GM19240 (cell line): ENCODE measurements around the gene ITPK1.

Source experiments
- DNase-seq: peaks from one replicate; pipeline ENCODE4 v3.0.0; 2011; ENCODE audit warnings: low spot score; ENCODE audit not compliant: insufficient read length

The ITPK1 gene

DNA sequence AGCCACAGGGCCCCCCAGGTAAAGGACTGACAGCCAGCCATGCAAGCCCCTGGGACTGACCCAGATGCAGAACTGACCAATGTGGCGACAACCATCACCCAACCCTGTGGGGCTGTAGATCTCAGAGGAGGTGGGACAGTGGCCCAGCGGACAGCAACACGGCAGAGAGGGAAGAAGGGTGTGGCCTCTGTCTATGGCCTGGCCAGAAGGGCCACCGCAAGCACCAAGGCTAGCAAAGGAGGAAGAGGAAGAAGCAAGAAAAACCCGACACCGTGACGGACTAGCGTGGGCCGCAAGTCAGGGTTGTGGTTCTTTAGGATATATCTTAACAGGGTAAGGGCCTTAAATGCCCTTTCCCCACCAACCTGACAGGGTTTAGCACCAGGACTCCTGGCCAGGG lies 71.2 kb downstream of the ITPK1 start:
- no peak for DNase-seq

DNA sequence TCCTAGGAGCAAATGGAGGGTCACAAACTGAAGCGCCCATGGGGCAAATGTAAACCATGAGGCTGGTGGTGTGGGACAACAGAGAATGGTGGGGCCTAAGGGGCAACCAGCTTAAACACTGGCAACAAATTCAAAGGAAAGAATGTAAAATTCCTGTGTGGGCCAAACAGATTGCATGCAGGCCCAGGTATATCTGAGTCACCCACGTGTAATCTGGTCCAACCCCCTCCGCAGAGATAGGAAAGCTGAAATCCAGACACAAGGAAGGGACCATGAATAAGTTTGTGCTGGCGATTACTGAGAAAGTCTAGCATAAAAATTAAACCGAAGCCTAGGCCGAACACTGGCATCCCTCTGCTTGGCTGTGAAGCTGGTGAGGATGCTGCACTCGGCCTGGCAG lies 71.6 kb downstream of the ITPK1 start:
- no peak for DNase-seq

DNA sequence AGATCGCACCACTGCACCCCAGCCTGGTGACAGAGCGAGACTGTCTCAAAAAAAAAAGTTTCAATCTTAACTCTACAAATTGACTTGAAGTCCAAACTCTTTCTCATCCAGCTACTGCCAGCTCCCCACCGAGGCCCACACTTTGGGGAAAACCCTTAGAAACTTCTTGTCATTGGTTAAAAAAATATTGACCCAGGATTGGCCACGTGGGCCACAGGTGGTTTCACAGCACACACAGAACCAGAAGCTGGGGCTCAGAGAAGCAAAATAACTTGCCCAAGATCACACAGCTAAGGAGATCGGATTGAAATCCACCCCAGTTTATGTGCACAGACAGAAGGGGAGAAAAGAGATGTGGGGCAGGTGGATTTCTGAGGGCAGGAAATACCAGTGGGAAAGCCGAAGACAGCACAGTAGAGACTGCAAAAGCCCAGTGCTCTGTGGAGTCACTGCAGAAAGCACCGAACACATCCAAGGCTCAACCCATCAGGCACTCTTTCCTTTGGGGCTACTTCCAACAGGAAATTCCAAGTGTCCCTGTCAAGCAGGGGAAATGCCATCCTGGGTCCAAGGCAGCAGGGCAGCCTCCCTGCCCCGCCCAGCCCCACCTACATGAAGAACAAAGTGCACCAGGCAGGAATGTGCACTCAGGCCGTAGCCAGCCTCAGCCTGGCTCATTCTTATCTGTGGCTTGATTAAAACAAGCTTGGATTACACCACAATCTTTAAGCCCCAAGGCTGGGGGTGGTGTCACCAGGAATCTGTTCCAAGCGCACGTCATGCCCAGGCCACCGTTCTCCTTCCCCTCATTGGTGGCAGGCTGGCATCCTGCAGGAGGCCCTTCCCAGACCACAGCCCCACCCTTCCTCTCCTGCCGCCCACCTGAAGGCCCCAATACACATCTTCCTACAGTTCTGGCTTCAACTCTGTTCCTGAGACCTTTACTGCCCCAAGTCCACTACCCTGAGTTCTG lies 72.5 kb downstream of the ITPK1 start:
- no peak for DNase-seq

DNA sequence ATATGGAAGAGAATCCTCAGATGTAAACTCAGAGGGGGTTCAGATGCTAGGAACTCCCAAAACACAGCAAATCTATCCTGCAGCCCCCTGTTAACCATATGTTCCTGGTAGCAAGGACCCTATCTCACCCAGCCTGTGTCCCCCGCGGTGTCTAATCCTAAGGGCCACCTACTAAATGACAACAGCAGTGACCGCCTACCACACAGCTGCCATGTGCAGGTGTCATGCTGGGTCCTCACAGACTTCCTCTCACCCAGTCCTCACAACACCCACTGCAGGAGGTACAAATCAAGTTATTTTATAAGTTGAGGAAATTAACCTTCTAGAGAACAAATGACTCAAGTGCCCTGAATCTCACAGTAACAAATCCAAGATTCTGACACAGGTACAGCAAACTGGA lies 73.9 kb downstream of the ITPK1 start:
- no peak for DNase-seq

DNA sequence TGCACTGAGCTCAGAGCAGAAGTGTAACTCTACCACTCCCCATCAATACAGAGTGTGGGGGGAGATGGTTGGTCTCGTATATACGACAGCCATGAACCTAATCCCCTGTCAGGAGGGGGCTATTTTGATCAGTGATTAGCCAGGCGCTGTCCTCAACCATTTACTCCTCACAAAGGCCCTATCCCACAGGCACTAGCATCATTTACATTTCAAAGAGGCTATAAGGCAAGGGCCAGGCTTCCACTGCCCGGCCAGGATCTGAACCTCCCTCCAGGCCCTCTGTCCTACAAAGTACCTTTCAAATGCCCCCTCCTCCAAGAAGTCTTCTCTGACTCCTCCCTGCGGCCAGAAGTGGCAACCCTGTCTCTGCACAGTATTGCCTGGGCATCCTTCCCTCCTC lies 74.7 kb downstream of the ITPK1 start:
- no peak for DNase-seq

DNA sequence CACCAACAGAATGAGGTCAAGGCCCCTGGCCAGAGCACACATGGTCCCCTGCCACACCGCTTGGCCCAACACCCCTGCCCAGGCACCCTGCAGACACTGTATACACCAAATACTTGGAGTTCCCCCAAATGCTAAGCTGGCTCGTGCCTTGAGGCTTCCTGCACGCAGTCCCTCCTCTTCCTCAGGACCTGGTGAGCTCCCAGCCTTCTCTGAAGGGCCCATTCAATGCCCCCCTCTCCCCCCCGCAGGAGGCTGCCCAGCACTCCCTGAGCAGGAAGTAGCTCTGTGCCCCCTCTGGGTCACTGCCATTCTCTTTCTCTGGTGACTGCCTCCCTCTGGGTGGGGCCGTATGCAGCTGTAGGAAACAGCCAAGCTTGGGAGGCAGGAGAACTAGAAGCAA lies 75.3 kb downstream of the ITPK1 start:
- DNase-seq = no peak

DNA sequence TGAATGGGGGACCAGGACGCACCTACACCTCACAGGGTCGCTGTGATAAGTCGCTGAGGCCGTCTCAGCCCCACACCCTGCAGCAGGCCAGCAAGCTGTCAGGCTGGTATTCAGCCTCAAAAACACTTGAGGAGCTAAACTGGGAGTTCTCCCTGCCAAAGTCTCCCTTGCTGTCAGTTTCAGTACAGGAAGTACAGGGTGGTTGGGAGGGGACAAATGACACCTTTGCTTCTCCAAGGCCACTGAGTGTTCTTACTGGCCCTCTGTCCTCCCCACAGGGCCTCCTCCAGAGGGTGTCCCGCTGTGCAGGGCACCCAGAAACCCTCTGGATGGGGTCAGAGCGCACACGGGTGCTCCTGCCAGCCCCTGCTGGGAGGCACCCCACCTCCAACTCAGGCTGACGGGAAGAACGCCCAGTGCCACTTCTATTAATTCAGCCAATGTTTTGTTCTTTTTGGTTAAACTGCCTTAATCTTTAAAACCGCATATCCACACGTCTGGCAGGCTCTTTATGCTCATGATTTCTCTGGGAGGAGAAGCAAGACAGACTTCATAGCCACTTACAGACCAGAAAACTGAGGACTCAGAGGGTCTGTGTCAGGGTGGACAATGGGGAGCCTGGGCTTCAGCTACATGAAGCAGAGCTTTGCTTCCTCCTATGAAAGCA lies 75.9 kb downstream of the ITPK1 start:
- DNase-seq = no peak

DNA sequence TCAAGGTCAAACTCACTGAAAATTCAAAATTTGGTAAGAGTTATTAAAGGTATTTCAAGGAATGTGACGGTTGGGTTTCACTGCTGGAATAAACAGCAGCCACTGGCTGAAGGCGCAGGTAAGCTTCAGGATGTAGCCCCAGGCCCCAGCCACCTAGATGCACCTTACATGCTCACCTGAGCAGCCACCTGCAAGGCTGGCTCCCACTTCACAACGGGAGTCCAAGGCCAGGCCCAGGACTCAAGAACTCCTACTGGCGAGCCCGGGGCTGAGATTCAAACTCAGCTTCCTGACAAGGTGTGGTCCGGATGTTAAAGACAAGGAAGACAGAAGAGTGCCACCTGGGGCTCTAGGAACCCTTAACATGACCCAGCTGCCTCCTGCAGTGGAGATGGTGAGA lies 78.4 kb downstream of the ITPK1 start:
- no peak for DNase-seq

DNA sequence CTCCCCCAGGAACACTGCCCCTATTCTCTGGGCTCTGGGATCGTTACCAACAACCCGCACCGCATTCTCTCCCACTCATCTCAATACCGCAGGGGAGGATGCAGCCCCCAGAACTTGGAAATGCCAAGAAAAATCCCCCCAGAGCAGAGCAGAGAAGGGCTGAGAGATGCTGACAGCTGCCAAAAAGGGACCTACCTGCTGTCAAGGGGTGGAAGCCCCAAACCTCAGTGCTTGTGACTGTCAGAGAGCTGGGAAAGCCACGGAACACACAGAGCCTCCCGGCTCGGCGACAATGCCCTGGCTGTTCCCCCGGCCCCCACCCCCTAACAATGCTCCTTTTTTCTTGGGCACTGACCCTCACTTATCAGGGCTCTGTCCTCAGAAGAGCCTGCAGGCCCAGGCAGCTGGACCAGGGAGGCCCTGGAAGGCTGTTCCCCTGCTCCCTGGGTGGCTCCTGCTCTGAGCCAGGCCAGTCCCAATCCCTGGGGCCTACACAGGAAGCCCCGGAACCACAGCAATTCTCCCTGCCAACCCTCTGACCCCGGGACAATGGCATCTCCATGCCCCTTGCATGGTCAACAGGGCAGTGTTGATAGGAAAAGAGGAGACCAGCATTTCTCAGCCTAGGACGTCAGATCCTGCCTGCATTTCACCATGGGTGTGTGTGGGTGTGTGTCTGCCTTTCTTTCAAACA lies 78.9 kb downstream of the ITPK1 start:
- no peak for DNase-seq

DNA sequence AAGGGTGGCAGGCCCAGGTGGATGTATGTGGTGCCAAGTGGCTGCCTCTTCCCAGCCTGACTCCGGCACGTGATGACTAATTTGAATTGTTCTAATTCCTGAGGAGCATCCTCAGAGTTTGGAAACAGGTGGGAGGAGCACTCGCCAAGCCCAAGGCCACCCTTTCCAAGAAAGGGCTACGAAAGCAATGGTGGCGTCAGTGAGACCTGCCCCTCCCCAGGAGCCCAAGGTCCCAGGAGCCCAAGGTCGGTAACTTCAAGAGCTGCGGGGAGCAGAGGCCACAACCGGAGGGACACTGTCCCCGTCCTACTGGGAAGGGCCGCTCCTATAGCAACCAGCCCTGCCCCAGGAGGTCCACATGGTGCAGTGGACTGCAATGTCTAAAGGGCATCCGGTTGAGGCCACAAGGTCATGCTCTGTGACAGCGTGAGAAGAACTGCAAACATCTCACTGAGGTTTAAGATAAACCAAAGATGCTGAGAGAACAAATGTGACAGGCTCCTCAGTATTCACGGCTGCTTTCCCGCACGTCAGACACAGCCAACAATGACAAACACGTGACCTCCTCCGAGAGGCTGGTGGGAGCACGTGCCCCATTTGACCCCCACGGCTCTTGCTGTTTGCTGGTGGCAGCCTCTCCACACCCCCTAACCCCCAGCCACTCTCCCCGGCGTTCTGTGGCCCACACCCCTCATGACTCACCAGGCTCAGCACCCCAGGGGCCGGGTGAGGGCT lies 79.6 kb downstream of the ITPK1 start:
- DNase-seq = no peak

DNA sequence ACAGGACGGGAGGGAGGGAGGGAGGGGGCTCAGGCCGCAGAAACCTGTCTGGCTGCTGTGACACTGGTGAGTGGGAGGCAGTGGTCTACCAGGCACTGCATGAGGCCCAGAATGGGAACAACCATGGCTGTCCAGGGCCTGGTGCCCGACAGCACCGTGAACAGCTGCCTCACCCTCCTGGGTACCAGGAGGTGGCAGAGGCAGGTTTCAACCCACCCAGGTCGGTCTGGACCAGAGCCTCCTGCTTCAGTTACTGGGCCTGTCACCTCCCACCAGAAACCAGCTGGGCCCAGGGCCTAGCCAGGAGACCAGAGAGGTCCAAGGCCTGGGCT lies 80.2 kb downstream of the ITPK1 start:
- DNase-seq = no peak

DNA sequence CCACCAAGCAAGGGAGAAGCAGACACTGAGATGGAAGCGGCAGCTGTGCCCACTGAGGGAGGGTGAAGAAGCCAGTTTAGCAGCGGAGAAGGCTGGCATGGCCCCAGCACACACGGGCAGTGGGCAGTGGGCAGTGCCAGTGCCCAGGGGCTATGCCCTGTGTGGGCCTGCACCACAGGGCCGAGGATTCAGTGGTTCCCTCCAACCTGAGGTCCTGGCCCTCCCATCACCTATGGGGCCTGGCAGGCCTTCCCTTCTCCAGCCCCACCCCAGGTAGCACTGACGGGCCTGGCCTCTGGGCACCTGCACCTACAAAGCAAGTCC lies 81.1 kb downstream of the ITPK1 start:
- DNase-seq = no peak

DNA sequence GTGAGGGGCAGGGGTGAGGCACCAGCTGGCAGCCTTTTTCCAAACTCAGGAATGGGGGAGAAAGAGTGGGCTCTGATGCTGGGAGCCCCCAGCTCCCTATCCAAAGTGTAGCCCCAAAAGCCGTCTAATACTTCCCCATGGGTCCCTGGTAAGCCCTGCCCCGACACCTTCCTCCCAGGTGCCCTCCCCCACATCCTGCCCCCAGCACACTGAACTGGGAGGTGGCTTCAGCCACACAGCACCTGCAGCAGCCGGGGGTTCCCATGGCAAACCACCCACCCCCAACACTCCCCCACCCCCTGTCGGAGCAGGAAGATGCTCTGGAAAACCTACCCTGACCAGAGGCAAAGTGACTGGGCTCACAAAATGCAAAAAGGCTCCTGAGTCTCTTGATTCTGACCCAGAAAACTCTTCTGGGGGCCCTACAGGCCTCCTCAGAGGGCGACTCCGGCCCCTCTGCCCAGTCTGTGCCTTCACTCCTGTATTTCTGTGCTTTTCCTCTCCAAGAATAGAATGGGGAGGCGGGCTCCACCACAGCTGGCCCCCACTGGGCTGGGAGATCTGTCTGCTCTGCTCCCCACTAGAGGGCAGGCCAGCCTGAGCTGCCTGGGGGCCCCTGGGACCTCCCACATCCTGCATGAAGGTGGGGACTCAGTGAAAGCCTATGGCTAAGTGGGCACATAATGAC lies 81.6 kb downstream of the ITPK1 start:
- DNase-seq = peak; percentile 84

DNA sequence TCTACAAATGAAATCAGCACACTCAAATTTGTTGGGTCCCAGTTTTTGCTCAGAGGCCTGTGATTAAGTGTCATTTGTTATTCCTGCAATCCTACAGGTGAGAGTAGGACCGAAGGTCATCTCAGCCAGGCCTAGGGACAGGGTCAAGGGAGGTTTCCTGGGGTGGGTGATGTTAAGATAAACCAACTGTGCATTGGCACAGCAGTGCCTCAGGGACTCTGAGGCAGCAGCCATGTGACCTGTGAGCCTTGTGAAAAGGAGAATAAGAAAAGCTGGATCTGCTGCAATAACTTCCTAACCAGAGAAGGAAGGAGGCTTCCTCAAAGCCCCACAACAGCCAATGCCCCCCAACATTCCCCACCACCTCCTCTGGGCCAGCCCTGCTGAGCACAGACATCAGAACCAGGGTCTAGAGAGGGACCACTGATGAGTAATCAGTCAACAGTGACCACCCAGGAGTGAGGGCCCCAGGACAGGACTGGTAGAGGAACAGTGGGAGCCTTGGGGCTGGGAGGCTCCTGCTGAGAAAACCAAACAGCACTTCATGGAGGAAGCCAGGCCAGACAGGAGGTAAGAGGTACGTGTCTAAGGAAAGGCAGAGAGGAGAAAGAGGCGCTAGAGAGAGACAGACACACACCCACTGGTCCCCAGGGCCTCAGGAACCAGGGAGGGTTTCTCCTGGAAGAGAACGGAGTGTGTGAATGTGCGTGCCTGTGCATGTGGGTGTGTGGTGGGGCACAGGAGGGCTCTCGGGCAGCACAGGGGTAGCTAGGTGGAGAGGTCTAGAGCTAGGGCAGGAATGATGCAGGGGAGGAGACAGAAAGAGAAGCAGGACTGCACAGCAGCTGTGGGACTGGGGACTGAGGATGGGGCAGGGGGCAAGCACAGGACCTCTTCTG lies 82.4 kb downstream of the ITPK1 start:
- no peak for DNase-seq

DNA sequence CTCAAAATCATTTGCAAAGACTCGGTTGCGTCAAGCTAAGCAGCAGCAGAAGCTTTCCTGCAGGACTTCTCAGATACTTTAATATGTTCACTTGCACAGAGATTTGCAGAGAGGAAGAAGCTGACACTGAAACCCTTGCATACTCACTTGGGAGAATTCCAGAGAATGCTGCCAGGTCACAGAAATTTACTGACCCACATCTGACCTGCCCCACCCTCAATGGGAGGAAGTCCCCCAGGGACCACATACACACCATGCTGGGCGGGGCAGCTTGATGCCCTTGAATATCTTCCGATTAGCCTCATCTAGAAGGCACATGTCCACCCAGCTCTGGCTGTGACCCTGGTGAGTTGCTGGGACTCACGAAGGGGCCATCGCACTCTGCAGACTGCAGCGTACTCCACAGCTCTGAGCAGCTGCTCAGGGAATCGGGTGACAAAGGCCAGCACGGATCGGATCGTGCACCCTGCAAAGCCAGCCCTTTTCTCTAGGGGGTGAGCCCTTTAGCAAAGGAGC lies 83.2 kb downstream of the ITPK1 start:
- DNase-seq = no peak

DNA sequence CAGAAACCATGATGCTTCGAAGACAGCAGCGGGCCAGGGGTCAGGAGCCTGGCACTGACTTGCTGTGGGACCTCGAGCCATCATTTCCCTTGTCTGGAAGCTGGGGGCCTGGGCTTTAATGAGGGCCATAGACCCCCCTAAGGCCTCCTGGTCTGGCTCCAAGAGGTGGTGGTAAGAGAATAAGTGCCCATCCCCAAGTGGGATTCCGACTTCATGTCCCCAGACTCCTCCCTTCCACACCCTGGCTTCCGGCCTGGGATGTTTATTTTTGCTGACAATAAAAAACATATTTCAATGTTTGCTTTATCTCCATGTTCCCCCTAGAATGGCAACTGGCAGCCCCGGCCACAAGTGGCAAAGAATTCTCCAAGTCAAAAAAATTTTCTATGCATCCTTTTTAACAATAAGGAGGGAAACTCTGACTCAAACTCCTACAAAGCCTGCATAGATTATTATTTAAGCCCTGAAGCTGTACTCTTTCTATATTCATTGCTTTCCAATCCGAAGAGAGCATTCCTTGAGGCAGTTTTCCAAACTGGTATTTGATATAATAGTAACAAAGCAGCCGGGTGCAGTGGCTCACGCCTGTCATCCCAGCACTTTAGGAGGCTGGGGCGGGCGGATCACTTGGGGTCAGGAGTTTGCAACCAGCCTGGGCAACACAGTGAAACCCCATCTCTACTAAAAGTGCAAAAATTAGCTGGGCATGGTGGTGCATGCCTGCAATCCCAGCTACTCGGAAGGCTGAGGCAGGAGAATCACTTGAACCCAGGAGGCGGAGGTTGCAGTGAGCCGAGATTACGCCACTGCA lies 84.0 kb downstream of the ITPK1 start:
- no peak for DNase-seq

DNA sequence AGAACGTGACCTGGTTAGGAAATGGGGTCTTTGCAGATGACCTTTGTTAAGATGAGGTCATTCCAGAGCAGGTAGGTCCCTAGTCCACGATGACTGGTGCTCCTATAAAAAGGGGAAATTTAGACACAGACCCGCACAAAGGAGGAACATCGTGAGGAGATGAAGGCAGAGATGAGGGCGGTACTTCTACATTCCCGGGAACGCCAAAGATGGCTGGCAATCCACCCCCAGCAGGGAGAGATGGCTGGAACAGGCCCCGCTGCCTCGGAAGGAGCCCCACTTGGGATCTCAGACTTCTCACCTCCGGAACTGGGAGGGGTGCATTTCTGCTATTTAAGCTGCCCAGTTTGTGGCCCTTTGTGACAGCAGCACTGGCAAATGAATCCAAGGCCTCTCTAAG lies 85.0 kb downstream of the ITPK1 start:
- DNase-seq = no peak

DNA sequence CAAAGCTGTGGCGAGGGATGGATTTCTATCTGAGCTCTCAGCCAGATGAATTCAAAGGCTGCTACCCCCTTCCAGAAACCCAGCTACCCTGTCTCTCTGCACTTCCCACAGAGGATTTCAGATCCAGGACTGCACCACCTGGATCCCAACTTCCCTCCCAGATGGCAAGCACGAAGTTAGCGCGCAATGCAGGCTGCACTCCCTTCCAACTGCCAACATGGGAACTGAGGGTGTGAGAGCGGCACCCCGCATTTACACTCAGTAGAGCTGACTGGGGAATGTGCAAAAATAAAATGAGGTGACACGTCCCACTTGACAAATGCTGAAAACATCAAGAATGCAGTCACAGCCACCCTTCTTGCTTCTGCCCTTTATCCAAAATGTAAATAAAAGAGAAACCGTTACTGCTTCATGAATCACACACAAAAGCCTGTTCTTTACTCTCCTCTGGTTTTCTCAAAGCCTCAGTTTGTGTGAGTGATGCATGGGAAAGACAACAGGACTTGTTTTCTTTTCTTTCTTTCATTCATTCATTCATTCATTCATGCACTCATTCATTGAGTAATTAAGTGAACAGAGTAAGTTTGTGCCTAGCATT lies 85.7 kb downstream of the ITPK1 start:
- no peak for DNase-seq

DNA sequence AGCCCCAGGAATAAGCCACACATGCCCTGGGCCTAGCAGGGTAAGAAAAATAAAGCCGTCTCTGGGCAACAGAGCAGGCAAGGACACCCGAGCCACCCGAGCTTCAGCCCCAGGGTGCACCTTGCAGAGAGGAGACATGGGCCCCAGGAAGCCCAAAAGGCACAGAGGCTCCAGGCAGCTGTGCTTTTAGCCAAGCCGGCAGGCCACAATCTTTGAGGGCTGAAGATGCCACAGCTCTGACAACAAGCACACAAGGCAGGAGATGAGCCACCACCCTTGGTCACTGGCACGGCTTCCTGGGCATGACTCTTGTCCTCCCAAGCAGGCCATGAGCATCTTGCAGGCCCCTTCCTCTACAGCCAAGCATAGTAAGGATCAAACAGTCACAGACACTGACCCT lies 86.3 kb downstream of the ITPK1 start:
- DNase-seq = no peak
